ENCODE data around the gene MYPN.

Gene MYPN

GRCh38 chr10:68105820-68106219, 3.5 kb upstream of the MYPN start:
- Histone ChIP-seq H3K4me3 (no peak overlapping the region), H3K36me3 (replicated peaks) (no peaks in the 10 kb centered on the region), H3K4me1 (peaks cover 7% of the 10 kb centered on the region), H3K27me3 (ENCODE audit: low read depth) (no peaks in the 10 kb centered on the region), H3K9me3 (no peaks in the 10 kb centered on the region)
- in situ Hi-C loops (cut with MboI; ENCODE audit: low sequenced_read_pairs): no loop called here
- no peak for DNase-seq (ENCODE audit: low spot score in 2 of 2)

GRCh38 chr10:68106656-68107055, 2.6 kb upstream of the MYPN start:
- Histone ChIP-seq H3K36me3 (replicated peaks) (no peaks in the 10 kb centered on the region), H3K4me3 (no peak overlapping the region), H3K9me3 (no peaks in the 10 kb centered on the region), H3K27me3 (ENCODE audit: low read depth) (no peaks in the 10 kb centered on the region), H3K4me1 (peaks cover 7% of the 10 kb centered on the region)
- no peak for DNase-seq (ENCODE audit: low spot score in 2 of 2)
- in situ Hi-C loops (cut with MboI; ENCODE audit: low sequenced_read_pairs): no loop called here

GRCh38 chr10:68107651-68108050, 1.6 kb upstream of the MYPN start:
- in situ Hi-C loops (cut with MboI; ENCODE audit: low sequenced_read_pairs): no loop called here
- Histone ChIP-seq H3K27me3 (ENCODE audit: low read depth) (no peaks in the 10 kb centered on the region), H3K4me1 (peaks cover 14% of the 10 kb centered on the region), H3K36me3 (replicated peaks) (no peaks in the 10 kb centered on the region), H3K9me3 (no peaks in the 10 kb centered on the region), H3K4me3 (no peak overlapping the region)
- no peak for DNase-seq (ENCODE audit: low spot score in 2 of 2)

GRCh38 chr10:68108051-68108450, 1.2 kb upstream of the MYPN start:
- Histone ChIP-seq H3K36me3 (replicated peaks) (no peaks in the 10 kb centered on the region), H3K9me3 (no peaks in the 10 kb centered on the region), H3K4me1 (peaks cover 10% of the 10 kb centered on the region), H3K27me3 (ENCODE audit: low read depth) (no peaks in the 10 kb centered on the region), H3K4me3 (no peak overlapping the region)
- no peak for DNase-seq (ENCODE audit: low spot score in 2 of 2)
- in situ Hi-C loops (cut with MboI; ENCODE audit: low sequenced_read_pairs): no loop called here

- no peaks in the 10 kb centered on the region for H3K9me3 ChIP-seq
- in situ Hi-C loops (cut with MboI; ENCODE audit: low sequenced_read_pairs): no loop called here
- DNase-seq (ENCODE audit: low spot score in 2 of 2): no peak
- no peaks in the 10 kb centered on the region for H3K36me3 ChIP-seq (replicated peaks)
- H3K4me1 ChIP-seq: peaks cover 7% of the 10 kb centered on the region; the same call in 1 of the 2 replicates
- no peak overlapping the region for H3K4me3 ChIP-seq
- no peaks in the 10 kb centered on the region for H3K27me3 ChIP-seq (ENCODE audit: low read depth)
These were observed 635 bp upstream of the MYPN start for GRCh38 chr10:68108653-68109052.

GRCh38 chr10:68110027-68110426, 739 bp downstream of the MYPN start:
- DNase-seq (ENCODE audit: low spot score in 2 of 2): no peak
- Histone ChIP-seq H3K36me3 (replicated peaks) (no peaks in the 10 kb centered on the region), H3K27me3 (ENCODE audit: low read depth) (no peaks in the 10 kb centered on the region), H3K9me3 (no peaks in the 10 kb centered on the region), H3K4me1 (peaks cover 7% of the 10 kb centered on the region; the same call in 1 of the 2 replicates), H3K4me3 (no peak overlapping the region)
- in situ Hi-C loops (cut with MboI; ENCODE audit: low sequenced_read_pairs): no loop called here

- no peak for DNase-seq (ENCODE audit: low spot score in 2 of 2)
- Histone ChIP-seq H3K4me3 (no peak overlapping the region), H3K4me1 (peaks cover 7% of the 10 kb centered on the region; the same call in 1 of the 2 replicates), H3K27me3 (ENCODE audit: low read depth) (no peaks in the 10 kb centered on the region), H3K36me3 (replicated peaks) (no peaks in the 10 kb centered on the region), H3K9me3 (no peaks in the 10 kb centered on the region)
- in situ Hi-C loops (cut with MboI; ENCODE audit: low sequenced_read_pairs): no loop called here
These were observed 2.3 kb downstream of the MYPN start for GRCh38 chr10:68111584-68111983.

GRCh38 chr10:68112837-68113236, 3.5 kb downstream of the MYPN start:
- peaks cover 7% of the 10 kb centered on the region; the same call in 1 of the 2 replicates for H3K4me1 ChIP-seq
- no peaks in the 10 kb centered on the region for H3K9me3 ChIP-seq
- H3K27me3 ChIP-seq (ENCODE audit: low read depth): no peaks in the 10 kb centered on the region
- no peaks in the 10 kb centered on the region for H3K36me3 ChIP-seq (replicated peaks)
- no peak for DNase-seq (ENCODE audit: low spot score in 2 of 2)
- no peak overlapping the region for H3K4me3 ChIP-seq
- in situ Hi-C loops (cut with MboI; ENCODE audit: low sequenced_read_pairs): no loop called here

- Histone ChIP-seq H3K36me3 (replicated peaks) (no peaks in the 10 kb centered on the region), H3K27me3 (ENCODE audit: low read depth) (no peaks in the 10 kb centered on the region), H3K9me3 (no peaks in the 10 kb centered on the region), H3K4me1 (no peaks in the 10 kb centered on the region), H3K4me3 (no peak overlapping the region)
- no peak for DNase-seq (ENCODE audit: low spot score in 2 of 2)
- in situ Hi-C loops (cut with MboI; ENCODE audit: low sequenced_read_pairs): no loop called here
These were observed 9.4 kb downstream of the MYPN start for GRCh38 chr10:68118657-68119056.

GRCh38 chr10:68121020-68121743, 11.9 kb downstream of the MYPN start:
- DNase-seq (ENCODE audit: low spot score in 2 of 2): no peak
- Histone ChIP-seq H3K4me1 (peaks cover 9% of the 10 kb centered on the region), H3K9me3 (no peaks in the 10 kb centered on the region), H3K36me3 (replicated peaks) (no peaks in the 10 kb centered on the region), H3K27me3 (ENCODE audit: low read depth) (no peaks in the 10 kb centered on the region), H3K4me3 (no peak overlapping the region)
- in situ Hi-C loops (cut with MboI; ENCODE audit: low sequenced_read_pairs): no loop called here

- no peak overlapping the region for H3K4me3 ChIP-seq
- no peak for DNase-seq (ENCODE audit: low spot score in 2 of 2)
- in situ Hi-C loops (cut with MboI; ENCODE audit: low sequenced_read_pairs): no loop called here
These were observed 12.6 kb downstream of the MYPN start for GRCh38 chr10:68121852-68122251.

GRCh38 chr10:68124718-68125117, 15.4 kb downstream of the MYPN start:
- Histone ChIP-seq H3K36me3 (replicated peaks) (no peaks in the 10 kb centered on the region), H3K27me3 (ENCODE audit: low read depth) (no peaks in the 10 kb centered on the region), H3K4me1 (peaks cover 9% of the 10 kb centered on the region), H3K4me3 (no peak overlapping the region), H3K9me3 (no peaks in the 10 kb centered on the region)
- in situ Hi-C loops (cut with MboI; ENCODE audit: low sequenced_read_pairs): no loop called here
- DNase-seq (ENCODE audit: low spot score in 2 of 2): no peak

More at GRCh38 chr10:68121852-68122251, 12.6 kb downstream of the MYPN start:
- Histone ChIP-seq H3K27me3 (ENCODE audit: low read depth) (no peaks in the 10 kb centered on the region), H3K9me3 (no peaks in the 10 kb centered on the region), H3K4me1 (peaks cover 9% of the 10 kb centered on the region), H3K36me3 (replicated peaks) (no peaks in the 10 kb centered on the region)

GRCh38 chr10:68125772-68126171, 16.5 kb downstream of the MYPN start:
- Histone ChIP-seq H3K4me1 (peaks cover 9% of the 10 kb centered on the region), H3K27me3 (ENCODE audit: low read depth) (no peaks in the 10 kb centered on the region), H3K36me3 (replicated peaks) (no peaks in the 10 kb centered on the region), H3K9me3 (no peaks in the 10 kb centered on the region), H3K4me3 (no peak overlapping the region)
- peak in 1 of 2 experiments; percentile 13 for DNase-seq (ENCODE audit: low spot score in 2 of 2)
- in situ Hi-C loops (cut with MboI; ENCODE audit: low sequenced_read_pairs): no loop called here

- in situ Hi-C loops (cut with MboI; ENCODE audit: low sequenced_read_pairs): no loop called here
- Histone ChIP-seq H3K27me3 (ENCODE audit: low read depth) (no peaks in the 10 kb centered on the region), H3K4me1 (peaks cover 9% of the 10 kb centered on the region), H3K36me3 (replicated peaks) (no peaks in the 10 kb centered on the region), H3K9me3 (no peaks in the 10 kb centered on the region), H3K4me3 (no peak overlapping the region)
- no peak for DNase-seq (ENCODE audit: low spot score in 2 of 2)
These were observed 18.7 kb downstream of the MYPN start for GRCh38 chr10:68128015-68128414.

GRCh38 chr10:68132391-68132790, 23.1 kb downstream of the MYPN start:
- Histone ChIP-seq H3K4me3 (no peak overlapping the region), H3K9me3 (no peaks in the 10 kb centered on the region), H3K4me1 (no peaks in the 10 kb centered on the region), H3K36me3 (replicated peaks) (no peaks in the 10 kb centered on the region), H3K27me3 (ENCODE audit: low read depth) (no peaks in the 10 kb centered on the region)
- in situ Hi-C loops (cut with MboI; ENCODE audit: low sequenced_read_pairs): no loop called here
- DNase-seq (ENCODE audit: low spot score in 2 of 2): no peak
